Loucy (cell line): Measurements from ENCODE around the gene XDH.

Experiments used
- H2AFZ ChIP-seq: fragments of 200-600 bp; sonication (generic); 2 replicates; pipeline ENCODE4 v1.6.0; 2016; ENCODE audit warnings: antibody characterized with exemption, mild to moderate bottlenecking, low read length, moderate library complexity
- H3F3A ChIP-seq: fragments of 200-600 bp; 2 replicates; pipeline ENCODE4 v1.6.0; 2016; ENCODE audit warnings: antibody characterized with exemption, low read depth, mild to moderate bottlenecking
- H3K27me3 ChIP-seq: fragments of 200-600 bp; sonication (generic); 2 replicates; pipeline ENCODE4 v1.6.1; 2014; ENCODE audit warnings: low read length, mild to moderate bottlenecking; ENCODE audit not compliant: insufficient read depth, poor library complexity, severe bottlenecking
- H3K36me3 ChIP-seq: fragments of 200-600 bp; sonication (generic); 2 replicates; pipeline ENCODE4 v1.6.1; 2016; ENCODE audit warnings: low read length; ENCODE audit not compliant: insufficient read depth
- H3K4me1 ChIP-seq: fragments of 200-600 bp; sonication (generic); 2 replicates; pipeline ENCODE4 v1.5.1; 2014; ENCODE audit warnings: low read length, mild to moderate bottlenecking; ENCODE audit not compliant: insufficient read depth, poor library complexity, severe bottlenecking
- H3K4me2 ChIP-seq: fragments of 200-600 bp; sonication (generic); 2 replicates; pipeline ENCODE4 v1.6.0; 2014; ENCODE audit warnings: antibody characterized with exemption, low read length, low read depth, mild to moderate bottlenecking; ENCODE audit not compliant: poor library complexity, severe bottlenecking
- H3K4me3 ChIP-seq: fragments of 200-600 bp; sonication (generic); 2 replicates; pipeline ENCODE4 v1.5.1; 2014; ENCODE audit warnings: low read length, mild to moderate bottlenecking, mixed read lengths; ENCODE audit not compliant: poor library complexity, severe bottlenecking
- H3K79me2 ChIP-seq: fragments of 200-600 bp; sonication (generic); 2 replicates; pipeline ENCODE4 v1.6.1; 2014; ENCODE audit warnings: low read length; ENCODE audit not compliant: insufficient read depth
- H3K9ac ChIP-seq: fragments of 200-600 bp; sonication (generic); 2 replicates; pipeline ENCODE4 v1.6.0; 2014; ENCODE audit warnings: mild to moderate bottlenecking, low read depth, low read length, moderate library complexity; ENCODE audit not compliant: poor library complexity, severe bottlenecking
- H3K9me2 ChIP-seq: fragments of 200-600 bp; sonication (generic); replicated peaks from 2 replicates; pipeline ENCODE4 v1.6.1; 2016; ENCODE audit warnings: low read depth, low read length, mixed read lengths
- H3K9me3 ChIP-seq: fragments of 200-600 bp; sonication (generic); 2 replicates; pipeline ENCODE4 v1.6.1; 2014; ENCODE audit warnings: mild to moderate bottlenecking, antibody characterized with exemption, low read length, low read depth; ENCODE audit not compliant: insufficient read depth
- H4K20me1 ChIP-seq: fragments of 200-600 bp; sonication (generic); 2 replicates; pipeline ENCODE4 v1.6.0; 2014; ENCODE audit warnings: antibody characterized with exemption, low read length, mild to moderate bottlenecking; ENCODE audit not compliant: insufficient read depth, poor library complexity, severe bottlenecking
- CTCF ChIP-seq: fragments of 200-600 bp; sonication (generic); conservative IDR thresholded peaks from 2 replicates; pipeline ENCODE4 v1.5.1; 2014; ENCODE audit warnings: mild to moderate bottlenecking, antibody characterized with exemption, low read length
- EZH2phosphoT487 ChIP-seq: fragments of 200-600 bp; IDR thresholded peaks from 2 replicates; pipeline ENCODE4 v1.6.1; 2018; ENCODE audit warnings: antibody characterized with exemption, mild to moderate bottlenecking, moderate library complexity, borderline replicate concordance

The XDH gene

GRCh38 chr2:31433541-31433940 lies 19.0 kb upstream of the XDH start:
- Histone ChIP-seq H3K4me1 (peaks cover 5% of the 10 kb centered on the region), H2AFZ (no peak overlapping the region), H3K9ac (no peak overlapping the region), H3K9me2 (no peaks in the 10 kb centered on the region), H3K79me2 (no peaks in the 10 kb centered on the region), H3K4me3 (no peak overlapping the region), H4K20me1 (no peaks in the 10 kb centered on the region), H3K9me3 (no peaks in the 10 kb centered on the region), H3F3A (no peaks in the 10 kb centered on the region), H3K27me3 (no peaks in the 10 kb centered on the region), H3K36me3 (no peaks in the 10 kb centered on the region), H3K4me2 (no peak overlapping the region)
- no peak for TF ChIP-seq EZH2phosphoT487
- TF ChIP-seq CTCF: no peak

- peaks cover 5% of the 10 kb centered on the region for H3K4me1 ChIP-seq
- H3K27me3 ChIP-seq: no peaks in the 10 kb centered on the region
- no peak overlapping the region for H3K9ac ChIP-seq
- H3F3A ChIP-seq: no peaks in the 10 kb centered on the region
- no peaks in the 10 kb centered on the region for H3K36me3 ChIP-seq
- no peaks in the 10 kb centered on the region for H3K79me2 ChIP-seq
- TF ChIP-seq CTCF: no peak
- no peak for TF ChIP-seq EZH2phosphoT487
- H4K20me1 ChIP-seq: no peaks in the 10 kb centered on the region
- no peak overlapping the region for H3K4me2 ChIP-seq
- H3K9me3 ChIP-seq: no peaks in the 10 kb centered on the region
- no peak overlapping the region for H2AFZ ChIP-seq
- H3K9me2 ChIP-seq: no peaks in the 10 kb centered on the region
- no peak overlapping the region for H3K4me3 ChIP-seq
Measured at GRCh38 chr2:31430439-31431165, 16.1 kb upstream of the XDH start.

- no peak overlapping the region for H3K4me2 ChIP-seq
- no peak overlapping the region for H2AFZ ChIP-seq
- H3K27me3 ChIP-seq: no peaks in the 10 kb centered on the region
- H3K36me3 ChIP-seq: no peaks in the 10 kb centered on the region
- no peaks in the 10 kb centered on the region for H3K9me2 ChIP-seq
- no peak overlapping the region for H3K9ac ChIP-seq
- H3K4me3 ChIP-seq: no peak overlapping the region
- no peaks in the 10 kb centered on the region for H3K9me3 ChIP-seq
- no peaks in the 10 kb centered on the region for H3F3A ChIP-seq
- H3K4me1 ChIP-seq: peaks cover 5% of the 10 kb centered on the region
- no peaks in the 10 kb centered on the region for H4K20me1 ChIP-seq
- TF ChIP-seq EZH2phosphoT487 (no peak), CTCF (no peak)
- H3K79me2 ChIP-seq: no peaks in the 10 kb centered on the region
Measured at GRCh38 chr2:31429759-31430438, 15.4 kb upstream of the XDH start.
